ENCODE data around the gene NEUROD6.
A peak's percentile ranks its signal among the peaks of the same experiment; 100 is the strongest.

NEUROD6 gene

GRCh38 chr7:31340603-31341002, at the start of gene NEUROD6:
NEUROD6 (minus strand) TSS chr7:31340726; CDS start chr7:31339268, 1,458 bp downstream.
- DNase-seq, result no peak

DNA sequence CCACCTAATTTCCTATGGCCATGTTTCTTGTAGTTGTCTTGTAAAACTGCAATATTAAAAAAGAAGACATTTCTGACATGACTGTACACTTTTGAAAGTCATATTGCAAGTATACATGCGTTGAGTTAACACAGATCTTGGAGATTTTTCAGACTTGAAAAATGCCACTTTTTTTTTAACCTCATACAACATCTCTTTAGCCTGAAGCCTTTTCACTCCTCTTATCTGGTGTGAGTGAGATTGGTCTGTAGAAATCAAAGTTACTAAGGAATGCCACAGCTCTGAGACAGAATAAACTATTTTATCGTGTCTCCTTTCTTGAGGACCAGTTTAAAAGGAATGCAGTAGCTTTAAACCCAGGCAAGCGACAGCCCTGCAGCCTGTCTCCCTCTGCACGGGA, 43.9 kb upstream of the NEUROD6 start:
- no peak for DNase-seq

- no peak for DNase-seq
Measured at GRCh38 chr7:31382722-31383121, 42.2 kb upstream of the NEUROD6 start.

DNA sequence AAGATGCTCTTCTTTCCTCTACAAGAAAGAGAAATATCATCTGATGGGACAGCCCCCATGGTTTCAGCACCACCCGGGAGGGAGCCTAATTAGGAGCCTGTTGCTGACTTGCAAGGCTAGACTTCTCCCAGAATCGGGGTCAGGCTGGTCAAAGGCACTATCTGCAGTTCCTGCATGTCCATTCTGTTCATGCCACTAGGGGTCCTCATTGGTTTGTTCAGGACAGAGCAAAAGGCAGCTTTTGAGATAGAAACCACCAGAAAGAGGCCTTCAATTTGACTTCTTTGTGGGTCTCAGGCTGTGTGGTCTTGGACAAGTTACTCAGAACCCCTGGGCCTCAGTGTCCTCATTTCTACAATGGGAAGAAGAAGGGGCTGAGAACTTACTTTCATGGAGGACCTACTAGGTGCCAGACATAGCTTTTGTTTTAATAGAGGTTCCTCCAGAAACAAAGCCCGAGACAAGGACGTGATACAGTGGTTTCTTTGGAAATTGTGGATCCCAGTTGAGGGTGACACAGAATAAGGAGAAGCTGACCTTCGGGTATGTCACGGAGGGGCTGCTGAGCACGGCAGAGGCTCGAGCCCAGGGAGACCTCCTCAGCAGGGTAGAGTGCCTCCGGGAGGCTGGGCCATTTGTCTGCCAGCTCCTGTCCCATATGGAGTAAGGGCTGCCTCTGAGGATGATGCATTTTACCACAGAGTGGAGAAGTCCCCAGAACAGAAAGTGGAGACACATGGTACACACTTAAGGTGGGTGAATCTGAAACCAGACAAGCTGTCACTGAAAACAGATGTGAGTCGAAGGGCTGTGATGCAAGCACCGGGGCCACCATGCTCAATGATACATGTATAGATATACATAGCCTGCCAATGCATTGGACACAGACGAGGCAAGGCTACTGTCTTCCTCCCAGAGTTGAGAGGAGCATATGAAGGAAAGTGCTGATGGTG, 33.1 kb upstream of the NEUROD6 start:
- DNase-seq, result peak; percentile 42

- no peak for DNase-seq
Measured at GRCh38 chr7:31372231-31372959, 31.9 kb upstream of the NEUROD6 start.

DNA sequence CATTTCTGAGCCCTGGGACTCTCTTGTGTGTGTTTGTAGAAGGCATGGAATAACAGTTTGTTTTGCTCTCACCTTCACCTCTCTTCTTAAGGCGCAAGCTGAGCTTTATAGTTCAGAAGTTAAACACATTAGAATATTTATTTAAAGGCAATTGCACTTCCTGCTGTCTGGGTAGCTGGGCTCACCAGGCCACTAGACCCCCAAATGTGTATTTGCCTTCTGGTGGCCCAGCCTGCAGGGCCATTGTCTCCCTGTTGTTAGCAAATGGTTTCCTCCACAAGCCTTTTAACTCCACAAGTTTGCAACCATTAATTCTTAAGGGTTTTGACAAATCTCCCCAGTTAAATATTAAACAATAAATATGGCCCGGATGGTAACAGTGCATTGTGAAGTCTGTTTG, 31.1 kb upstream of the NEUROD6 start:
- no peak for DNase-seq

DNA sequence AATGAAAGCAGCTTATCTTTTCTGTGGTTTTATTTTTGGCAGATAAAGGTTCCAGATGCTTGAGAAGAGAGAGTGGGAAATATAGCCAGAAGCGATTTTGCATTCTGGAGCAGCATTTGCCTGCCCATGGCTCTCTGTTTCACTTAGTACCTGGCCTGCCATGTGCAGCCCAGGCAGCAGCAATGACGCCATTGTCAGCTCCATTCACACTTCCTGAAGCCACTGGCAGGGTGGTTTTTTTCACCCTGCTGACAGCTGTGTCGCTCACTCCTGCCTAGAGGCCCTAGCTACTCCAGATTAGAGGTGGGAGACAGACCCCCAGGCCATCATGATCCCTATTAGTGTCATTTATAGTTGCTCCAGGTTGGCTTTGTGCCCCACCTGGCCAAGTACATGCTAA, 30.1 kb upstream of the NEUROD6 start:
- DNase-seq, result no peak

- no peak for DNase-seq
Measured at GRCh38 chr7:31368620-31369019, 28.1 kb upstream of the NEUROD6 start.

DNA sequence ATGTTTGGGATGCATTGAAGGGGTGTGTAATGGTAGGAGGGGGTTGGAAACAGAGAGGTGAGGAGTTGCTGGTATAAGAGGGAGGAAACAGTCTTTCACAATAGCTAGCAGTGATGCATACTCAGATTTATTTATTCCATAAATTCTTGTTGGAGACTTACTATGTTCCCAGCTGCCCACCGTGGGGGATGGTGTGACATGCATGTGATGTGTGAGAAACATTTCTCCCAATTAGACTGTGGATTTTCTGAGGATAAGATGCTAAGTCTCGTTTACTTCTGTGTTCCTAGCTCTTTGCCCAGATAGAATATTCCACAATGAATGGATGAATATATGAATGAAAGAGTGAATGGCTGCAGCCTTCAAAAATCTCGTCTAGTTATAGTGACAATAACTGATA, 23.0 kb upstream of the NEUROD6 start:
- DNase-seq, result no peak

- DNase-seq, result no peak
Measured at GRCh38 chr7:31363051-31363450, 22.5 kb upstream of the NEUROD6 start.

DNA sequence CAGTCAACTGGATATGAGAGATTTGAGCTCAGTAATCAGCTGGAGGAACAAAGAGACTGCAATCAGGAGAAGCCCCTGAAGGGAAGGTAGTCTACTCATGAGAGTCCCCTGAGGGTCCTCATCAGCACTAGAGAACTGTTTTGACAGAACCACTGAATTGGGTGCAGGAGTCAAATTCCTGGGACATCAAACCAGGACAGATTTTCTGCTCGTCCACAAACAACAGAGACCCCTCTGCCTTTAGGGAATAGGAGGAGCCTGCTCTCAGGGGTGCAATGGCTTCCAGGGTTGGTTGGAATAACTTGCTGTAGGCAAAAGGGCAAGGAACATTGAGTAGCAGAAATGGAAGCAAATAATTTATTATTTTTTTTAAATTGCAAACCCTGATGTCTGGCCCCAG, 21.9 kb upstream of the NEUROD6 start:
- DNase-seq, result no peak

- DNase-seq, result no peak
Measured at GRCh38 chr7:31358467-31358866, 17.9 kb upstream of the NEUROD6 start.

GRCh38 chr7:31345421-31345820, 4.9 kb upstream of the NEUROD6 start:
- DNase-seq, result no peak

DNA sequence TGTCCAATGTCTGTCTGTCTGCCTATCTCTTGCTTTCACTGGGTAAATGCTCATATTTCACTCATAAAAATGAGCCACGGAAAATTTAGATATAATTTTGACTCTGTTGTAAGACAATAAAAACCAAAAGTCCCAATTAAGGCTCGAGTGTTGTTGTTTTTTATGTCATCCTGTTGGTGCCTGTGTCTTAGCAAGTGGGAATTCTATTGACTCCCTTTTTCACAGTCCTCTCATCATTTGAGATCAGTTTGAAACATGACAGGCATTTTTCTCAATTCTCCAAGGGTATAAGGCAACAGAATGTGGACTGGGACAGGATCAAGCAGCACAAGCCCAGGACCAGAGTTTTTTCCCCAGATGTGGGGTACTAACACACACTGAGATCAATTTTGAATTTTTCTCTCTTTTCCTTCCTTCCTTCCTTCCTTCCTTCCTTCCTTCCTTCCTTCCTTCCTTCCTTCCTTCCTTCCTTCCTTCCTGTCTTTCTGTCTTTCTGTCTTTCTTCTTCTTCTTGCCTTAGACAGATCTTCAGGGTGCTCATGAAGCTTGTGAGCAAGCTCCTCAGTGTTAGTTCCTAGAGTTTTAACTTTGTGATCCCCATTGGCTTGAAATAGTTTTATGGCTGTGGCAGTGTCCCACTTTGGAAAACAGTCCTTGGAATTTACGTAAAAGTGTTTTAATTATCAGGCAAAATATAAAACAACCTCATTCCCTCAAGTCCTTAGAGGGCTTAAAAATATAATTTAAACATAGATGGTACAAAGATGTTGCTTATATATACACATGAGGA, 3.2 kb upstream of the NEUROD6 start:
- no peak for DNase-seq

GRCh38 chr7:31341141-31341540, 615 bp upstream of the NEUROD6 start:
- no peak for DNase-seq

DNA sequence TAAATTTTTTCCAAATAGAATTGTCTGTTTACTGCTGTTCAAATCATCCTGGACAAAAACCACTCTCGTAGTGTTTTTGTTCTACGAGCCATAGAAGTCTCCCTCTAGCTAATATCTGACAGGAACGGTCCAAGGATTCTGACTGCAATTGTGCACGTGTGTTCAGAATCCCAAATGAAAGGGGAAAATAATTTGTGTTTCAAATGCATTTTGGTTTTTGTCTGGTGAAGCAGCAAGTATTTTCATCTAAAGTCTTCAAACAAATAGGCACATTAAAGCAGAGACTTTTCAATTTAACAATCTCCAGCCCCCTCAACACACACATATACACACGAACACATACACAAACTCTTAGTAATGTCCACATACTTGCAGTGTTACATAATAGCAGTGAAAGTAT, 475 bp downstream of the NEUROD6 start:
- DNase-seq, result no peak

GRCh38 chr7:31338706-31339105, 1.8 kb downstream of the NEUROD6 start:
- no peak for DNase-seq

- DNase-seq, result no peak
Measured at GRCh38 chr7:31337002-31337565, 3.4 kb downstream of the NEUROD6 start.

GRCh38 chr7:31336202-31337001, 4.1 kb downstream of the NEUROD6 start:
- DNase-seq, result no peak

DNA sequence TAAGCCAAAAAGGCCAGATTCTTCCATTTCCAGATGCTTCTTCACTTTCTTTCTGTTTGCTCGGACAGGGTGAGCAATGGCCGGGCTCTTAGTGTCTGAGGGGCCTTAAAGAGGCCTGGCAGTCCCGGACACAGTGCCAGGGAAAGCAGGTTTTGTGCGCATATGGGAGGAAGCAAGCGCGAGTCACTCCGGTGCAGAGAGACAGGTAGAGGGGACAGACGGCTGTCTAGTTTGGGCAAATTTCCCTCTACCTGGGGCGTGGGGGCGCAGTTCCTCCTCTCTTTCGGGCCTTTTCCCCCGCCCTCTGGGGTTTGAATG, 4.7 kb downstream of the NEUROD6 start:
- no peak for DNase-seq

- no peak for DNase-seq
Measured at GRCh38 chr7:31335161-31335856, 5.2 kb downstream of the NEUROD6 start.

- DNase-seq, result no peak
Measured at GRCh38 chr7:31333291-31333690, 7.2 kb downstream of the NEUROD6 start.
